GM12878 (cell line): ENCODE measurements around the gene CD1B.

Source experiments
- CTCF ChIP-seq, 3 experiments: IDR thresholded peaks in 2 of 3; conservative IDR thresholded peaks in 1 of 3; 2 replicates each; pipeline ENCODE4 v1.5.1; 2011; ENCODE audit warnings: low read depth in 3 of 3, low read length in 3 of 3, mild to moderate bottlenecking in 3 of 3, control low read depth in 2 of 3, moderate library complexity in 2 of 3, inconsistent platforms in 1 of 3, mixed read lengths in 1 of 3; ENCODE audit not compliant: control insufficient read depth in 2 of 3, insufficient read depth in 1 of 3; ENCODE audit errors: extremely low read depth in 1 of 3
- EZH2 ChIP-seq: IDR thresholded peaks from 2 replicates; pipeline ENCODE4 v1.6.1; 2012; ENCODE audit warnings: low read depth, mild to moderate bottlenecking, control low read depth, inconsistent platforms, low read length, borderline replicate concordance; ENCODE audit not compliant: control insufficient read depth
- MTA3 ChIP-seq: IDR thresholded peaks from 2 replicates; pipeline ENCODE4 v1.6.1; 2012; ENCODE audit warnings: low read length, inconsistent platforms, borderline replicate concordance
- POLR2A ChIP-seq: IDR thresholded peaks from 2 replicates; pipeline ENCODE4 v1.6.1; 2011; ENCODE audit warnings: low read depth, mild to moderate bottlenecking, low read length
- POLR2AphosphoS5 ChIP-seq: IDR thresholded peaks from 2 replicates; pipeline ENCODE4 v1.6.1; 2011; ENCODE audit warnings: mild to moderate bottlenecking, low read length, inconsistent platforms
- REST ChIP-seq: IDR thresholded peaks from 2 replicates; pipeline ENCODE4 v1.6.1; 2012; ENCODE audit warnings: mild to moderate bottlenecking, low read depth, low read length
- SREBF2 ChIP-seq: IDR thresholded peaks from 2 replicates; pipeline ENCODE4 v1.6.1; 2012; ENCODE audit warnings: mild to moderate bottlenecking, low read length
- TAF1 ChIP-seq: IDR thresholded peaks from 2 replicates; pipeline ENCODE4 v1.6.1; 2011; ENCODE audit warnings: mild to moderate bottlenecking, low read depth, low read length, borderline replicate concordance

GRCh38 chr1:158329733-158330132 lies 1.6 kb downstream of the CD1B start:
- TF ChIP-seq CTCF (IDR thresholded peaks at IDR 0.05 in 2 of 3, conservative IDR thresholded peaks at IDR 0.05 in 1 of 3; ENCODE audit: control insufficient read depth in 2 of 3, extremely low read depth in 1 of 3, insufficient read depth in 1 of 3, low read depth in 3 of 3, low read length in 3 of 3) (peak; percentile 61 to 69 (median 63)), REST (no peak), TAF1 (no peak), EZH2 (no peak), POLR2AphosphoS5 (no peak), SREBF2 (no peak), MTA3 (no peak), POLR2A (no peak)
